T-helper 22 cell (primary cell): ENCODE measurements around the gene HMGN4.
"Not testable (repeated sequence)": the region's sequence is repeated elsewhere in the genome, so short reads cannot be mapped to it uniquely, and the experiment has no call there.

Experiments used
- DNase-seq: peaks from one replicate; pipeline ENCODE4 v3.0.0-alpha.2; 2020; ENCODE audit warnings: low read depth

The HMGN4 gene

GRCh38 chr6:26537846-26538571 is at the start of gene HMGN4:
HMGN4 (plus strand) TSS chr6:26538366; CDS start chr6:26545207, 6,841 bp downstream.
- peak; percentile 72 for DNase-seq

GRCh38 chr6:26489996-26490964 is 47.9 kb upstream of the HMGN4 start:
- no peak for DNase-seq

- no peak for DNase-seq
These were observed 46.6 kb upstream of the HMGN4 start for GRCh38 chr6:26491604-26492003.

GRCh38 chr6:26493258-26493657 is 44.9 kb upstream of the HMGN4 start:
- no peak for DNase-seq

- DNase-seq, result no peak
These were observed 44.0 kb upstream of the HMGN4 start for GRCh38 chr6:26494117-26494516.

GRCh38 chr6:26495281-26495680 is 42.9 kb upstream of the HMGN4 start:
- DNase-seq, result no peak

- DNase-seq, result no peak
These were observed 40.6 kb upstream of the HMGN4 start for GRCh38 chr6:26497610-26498009.

- no peak for DNase-seq
These were observed 38.1 kb upstream of the HMGN4 start, which contains the start of gene BTN1A1 for GRCh38 chr6:26500102-26500501. BTN1A1 (plus strand) TSS chr6:26500303; CDS start chr6:26501287, 984 bp downstream.

- DNase-seq, result no peak
These were observed 36.6 kb upstream of the HMGN4 start for GRCh38 chr6:26501482-26501986.

GRCh38 chr6:26502165-26502564 is 36.0 kb upstream of the HMGN4 start:
- DNase-seq, result no peak

GRCh38 chr6:26502626-26503025 is 35.5 kb upstream of the HMGN4 start:
- DNase-seq, result no peak

- no peak for DNase-seq
These were observed 30.5 kb upstream of the HMGN4 start for GRCh38 chr6:26507658-26508057.

GRCh38 chr6:26511033-26511432 is 27.1 kb upstream of the HMGN4 start:
- not testable (repeated sequence) for DNase-seq

- no peak for DNase-seq
These were observed 23.2 kb upstream of the HMGN4 start for GRCh38 chr6:26514984-26515383.

- DNase-seq, result no peak
These were observed 21.4 kb upstream of the HMGN4 start for GRCh38 chr6:26516481-26517427.

- no peak for DNase-seq
These were observed 18.8 kb upstream of the HMGN4 start for GRCh38 chr6:26519359-26519758.

- no peak for DNase-seq
These were observed 17.8 kb upstream of the HMGN4 start for GRCh38 chr6:26520237-26520849.

GRCh38 chr6:26520850-26521599 is 17.1 kb upstream of the HMGN4 start:
- DNase-seq, result peak; percentile 80

- DNase-seq, result peak; percentile 53
These were observed 16.4 kb upstream of the HMGN4 start for GRCh38 chr6:26521600-26522391.
